HCT116 (cell line): Measurements from ENCODE around the gene CIAO1. TPM values are rescaled to one million over a fixed set of nuclear protein-coding genes. Genes with fewer than 3 reads are reported as not detected.

Source experiments
- ATAC-seq: fragments of 200-7000 bp; cut with Tn5 transposase; 2 replicates; pipeline ENCODE4 v1.9.1; 2020; ENCODE audit warnings: mild to moderate bottlenecking, moderate library complexity
- BruUV-seq: library from RNA; stranded (reverse); fragments of 400-500 nt; replicated peaks from 2 replicates; lab custom pipeline; 2021; lab: Mats Ljungman, UMichigan
- CTCF ChIA-PET: fragments of 300-600 bp; sonication (Branson Sonifier 250); formaldehyde crosslinking; loops from one replicate; lab custom pipeline; 2021; ENCODE audit warnings: antibody characterized with exemption; lab: Charles Lee
- POLR2A ChIA-PET: fragments of 300-600, 350-600 bp; sonication (Branson Sonifier 250); formaldehyde crosslinking; loops from one replicate; lab custom pipeline; 2021; ENCODE audit warnings: antibody characterized with exemption; lab: Charles Lee
- RAD21 ChIA-PET, 2 experiments: fragments of 300-600 bp; sonication (Branson Sonifier 250); formaldehyde crosslinking; loops; one replicate each; lab custom pipeline; 2023; ENCODE audit warnings: low total read pairs in 2 of 2; ENCODE audit not compliant: uncharacterized antibody in 2 of 2, unreplicated experiment in 2 of 2, low non-redundant PET in 1 of 2; lab: Charles Lee
- DNase-seq: peaks from one replicate; pipeline ENCODE4 v3.0.0-alpha.2; 2010; ENCODE audit warnings: low read depth, low spot score
- H2AFZ ChIP-seq: fragments of 200-600 bp; shearing (Covaris generic), sonication (generic); 2 replicates; pipeline ENCODE4 v1.6.1; 2017; ENCODE audit warnings: low read depth, mixed run types, mixed read lengths, antibody characterized with exemption, low read length; ENCODE audit not compliant: poor library complexity, severe bottlenecking
- H3K27ac ChIP-seq: 2 replicates; pipeline ENCODE4 v1.5.1; 2012; ENCODE audit warnings: low read depth, low read length
- H3K27me3 ChIP-seq: fragments of 200-600 bp; sonication (generic); 2 replicates; pipeline ENCODE4 v1.6.1; 2016; ENCODE audit warnings: mixed run types, low read length, mixed read lengths; ENCODE audit not compliant: insufficient read depth
- H3K36me3 ChIP-seq, 2 experiments: fragments of 200-500 bp in 1 of 2; fragments of 200-600 bp in 1 of 2; sonication (Bioruptor generic) in 1 of 2; sonication (generic) in 1 of 2; 2 replicates each; pipeline versions ENCODE4 v1.5.1 to v1.6.1; 2014 to 2016; ENCODE audit warnings: low read length in 2 of 2, inconsistent platforms in 1 of 2, mixed read lengths in 1 of 2, mixed run types in 1 of 2; ENCODE audit not compliant: insufficient read depth in 2 of 2, control insufficient read depth in 1 of 2
- H3K4me1 ChIP-seq, 2 experiments: fragments of 200-600 bp in 1 of 2; sonication (generic) in 1 of 2; 2 replicates each; pipeline versions ENCODE4 v1.5.1 to v1.6.1; 2012 to 2017; ENCODE audit warnings: low read length in 2 of 2, inconsistent platforms in 1 of 2, mild to moderate bottlenecking in 1 of 2, mixed read lengths in 1 of 2, mixed run types in 1 of 2, moderate library complexity in 1 of 2; ENCODE audit not compliant: insufficient read depth in 2 of 2, control insufficient read depth in 1 of 2
- H3K4me2 ChIP-seq: fragments of 200-600 bp; sonication (generic); 2 replicates; pipeline ENCODE4 v1.6.1; 2017; ENCODE audit warnings: mixed run types, low read length, mixed read lengths
- H3K4me3 ChIP-seq, 2 experiments: fragments of 200-600 bp in 1 of 2; sonication (generic) in 1 of 2; replicated peaks in 1 of 2; 2 replicates each; pipeline ENCODE4 v1.5.1; 2011 to 2016; ENCODE audit warnings: low read length in 2 of 2, control low read depth in 1 of 2, low read depth in 1 of 2, mild to moderate bottlenecking in 1 of 2, mixed read lengths in 1 of 2, mixed run types in 1 of 2
- H3K79me2 ChIP-seq: fragments of 200-600 bp; sonication (generic); 2 replicates; pipeline ENCODE4 v1.6.1; 2017; ENCODE audit warnings: mild to moderate bottlenecking, mixed run types, low read length, moderate library complexity, mixed read lengths; ENCODE audit not compliant: insufficient read depth
- H3K9ac ChIP-seq: fragments of 200-600 bp; sonication (generic); 2 replicates; pipeline ENCODE4 v1.6.1; 2016; ENCODE audit warnings: low read length, mixed read lengths
- H3K9me2 ChIP-seq: fragments of 200-600 bp; sonication (generic), shearing (Covaris generic); 2 replicates; pipeline ENCODE4 v1.6.1; 2017; ENCODE audit warnings: mixed run types, mild to moderate bottlenecking, moderate library complexity; ENCODE audit not compliant: insufficient read depth
- H3K9me3 ChIP-seq, 2 experiments: fragments of 200-500 bp in 1 of 2; fragments of 200-600 bp in 1 of 2; sonication (Bioruptor generic) in 1 of 2; sonication (generic) in 1 of 2; 2 replicates each; pipeline ENCODE4 v1.6.1; 2014 to 2017; ENCODE audit warnings: low read length in 2 of 2, mixed read lengths in 2 of 2, inconsistent platforms in 1 of 2, low read depth in 1 of 2, mild to moderate bottlenecking in 1 of 2, mixed run types in 1 of 2, moderate library complexity in 1 of 2; ENCODE audit not compliant: control insufficient read depth in 1 of 2, insufficient read depth in 1 of 2
- H4K20me1 ChIP-seq: fragments of 200-600 bp; sonication (generic), shearing (Covaris generic); 2 replicates; pipeline ENCODE4 v1.6.1; 2017; ENCODE audit warnings: mixed run types, mild to moderate bottlenecking, moderate library complexity; ENCODE audit not compliant: insufficient read depth
- CBX3 ChIP-seq: IDR thresholded peaks from 2 replicates; pipeline ENCODE4 v1.6.1; 2012; ENCODE audit warnings: low read depth
- CEBPB ChIP-seq: IDR thresholded peaks from 2 replicates; pipeline ENCODE4 v1.6.1; 2012; ENCODE audit warnings: low read depth
- EGR1 ChIP-seq: IDR thresholded peaks from 2 replicates; pipeline ENCODE4 v1.6.1; 2012; ENCODE audit warnings: low read depth
- EZH2 ChIP-seq: fragments of 200-600 bp; sonication (generic); IDR thresholded peaks from 2 replicates; pipeline ENCODE4 v1.6.1; 2017; ENCODE audit warnings: antibody characterized with exemption, mixed run types
- EZH2phosphoT487 ChIP-seq: fragments of 200-600 bp; IDR thresholded peaks from 2 replicates; pipeline ENCODE4 v1.6.1; 2018; ENCODE audit warnings: antibody characterized with exemption, borderline replicate concordance
- FOSL1 ChIP-seq: IDR thresholded peaks from 2 replicates; pipeline ENCODE4 v1.6.1; 2012; ENCODE audit warnings: low read depth
- POLR2A ChIP-seq: IDR thresholded peaks from 2 replicates; pipeline ENCODE4 v1.7.0; 2011; ENCODE audit warnings: borderline replicate concordance; ENCODE audit not compliant: insufficient read depth, insufficient read length; ENCODE audit errors: extremely low read depth
- SIN3A ChIP-seq: IDR thresholded peaks from 2 replicates; pipeline ENCODE4 v1.6.1; 2012; ENCODE audit warnings: low read depth
- SP1 ChIP-seq: IDR thresholded peaks from 2 replicates; pipeline ENCODE4 v1.6.1; 2012; ENCODE audit warnings: low read depth
- SRF ChIP-seq: IDR thresholded peaks from 2 replicates; pipeline ENCODE4 v1.6.1; 2012; ENCODE audit warnings: low read depth
- TCF7L2 ChIP-seq: IDR thresholded peaks from 2 replicates; pipeline ENCODE4 v1.7.0; 2011; ENCODE audit warnings: borderline replicate concordance, inconsistent platforms; ENCODE audit not compliant: insufficient read depth, insufficient read length; ENCODE audit errors: extremely low read depth
- YY1 ChIP-seq: IDR thresholded peaks from 2 replicates; pipeline ENCODE4 v1.6.1; 2011; ENCODE audit warnings: low read length, low read depth, moderate library complexity, mild to moderate bottlenecking; ENCODE audit not compliant: insufficient replicate concordance; ENCODE audit errors: extremely low read depth
- ZFX ChIP-seq: fragments of 450-650 bp; IDR thresholded peaks from 2 replicates; pipeline ENCODE4 v1.6.1; 2017
- intact Hi-C: fragments of 100-400 bp; cut with micrococcal nuclease; formaldehyde crosslinking; loops from 2 replicates; pipeline ENCODE4 v1.10.0; 2022
- total RNA-seq: library from RNA; stranded (reverse); gene quantifications from one replicate; pipeline ENCODE4 v1.2.1, GENCODE V29; 2021; ENCODE audit not compliant: unreplicated experiment
- TF ChIP-seq, protein P1 (sequence below): IDR thresholded peaks from 2 replicates; pipeline ENCODE4 v1.6.1; 2012

Gene CIAO1
- total RNA-seq, 1 experiment from 2014 or later = 76.8 TPM

DNA sequence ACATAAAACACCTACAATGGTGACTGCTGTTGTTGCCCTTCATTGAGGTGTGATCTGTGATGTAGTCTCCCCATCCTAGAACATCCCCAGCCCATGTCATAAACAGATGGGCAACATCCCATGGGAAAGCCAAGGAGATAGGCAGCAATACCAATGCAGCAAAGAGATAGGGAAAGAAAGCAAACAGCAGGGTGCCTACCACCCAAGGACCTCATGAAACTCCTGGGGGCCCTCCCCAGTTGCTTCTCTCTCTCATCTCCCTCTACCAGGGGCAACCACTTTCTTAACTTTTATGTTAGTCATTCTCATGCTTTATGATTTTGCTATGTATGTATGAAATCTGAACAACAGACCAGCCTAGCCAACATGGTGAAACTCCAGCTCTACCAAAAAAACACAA lies 51.0 kb downstream of the CIAO1 start:
- ChIA-PET CTCF (no interaction called here), RAD21 (no interaction called here), POLR2A (no interaction called here)
- no peaks in the 10 kb centered on the region for H3K9me2 ChIP-seq
- H2AFZ ChIP-seq = no peak overlapping the region
- no peaks in the 10 kb centered on the region for H4K20me1 ChIP-seq
- H3K79me2 ChIP-seq = no peaks in the 10 kb centered on the region
- TF ChIP-seq POLR2A (no peak), SP1 (no peak), EZH2phosphoT487 (no peak), ZFX (no peak), FOSL1 (no peak), TCF7L2 (no peak), CBX3 (no peak)
- H3K9me3 ChIP-seq = no peaks in the 10 kb centered on the region; a peak in 1 of 4 replicates
- no peaks in the 10 kb centered on the region for H3K27me3 ChIP-seq
- no peaks in the 10 kb centered on the region for H3K36me3 ChIP-seq
- peaks cover 1 to 29% of the 10 kb centered on the region in 2 experiments for H3K4me1 ChIP-seq
- H3K4me2 ChIP-seq = no peak overlapping the region
- no peak overlapping the region for H3K9ac ChIP-seq
- ATAC-seq (no peak), DNase-seq (no peak)
- intact Hi-C loops = no loop called here
- no peak overlapping the region for H3K4me3 ChIP-seq
- BruUV-seq = no TSS peak
- H3K27ac ChIP-seq = no peak overlapping the region

DNA sequence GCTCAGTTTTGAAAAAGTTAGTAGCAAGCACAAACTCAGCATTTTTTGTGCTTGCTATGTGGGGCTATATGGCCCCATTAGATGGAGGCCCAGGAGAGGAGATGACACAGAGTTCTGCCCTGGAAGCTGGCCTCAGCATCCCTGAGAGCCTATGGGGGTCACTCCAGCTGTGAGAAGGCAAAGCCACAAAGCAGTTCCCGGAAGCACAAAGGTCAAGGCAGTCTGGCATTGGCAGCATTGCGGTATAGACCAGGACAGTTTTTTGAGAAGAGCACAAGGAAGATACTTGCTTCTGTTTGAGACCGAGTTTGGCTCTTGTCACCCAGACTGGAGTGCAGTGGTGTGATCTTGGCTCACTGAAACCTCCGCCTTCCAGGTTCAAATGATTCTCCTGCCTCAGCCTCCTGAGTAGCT lies 51.6 kb downstream of the CIAO1 start:
- Histone ChIP-seq H3K9ac (no peak overlapping the region), H2AFZ (no peak overlapping the region), H3K9me3 (no peaks in the 10 kb centered on the region; a peak in 1 of 4 replicates), H3K27me3 (no peaks in the 10 kb centered on the region), H4K20me1 (no peaks in the 10 kb centered on the region), H3K79me2 (no peaks in the 10 kb centered on the region), H3K4me1 (peaks cover 6 to 33% of the 10 kb centered on the region in 2 experiments), H3K36me3 (no peaks in the 10 kb centered on the region), H3K9me2 (no peaks in the 10 kb centered on the region), H3K4me3 (no peak overlapping the region), H3K27ac (no peak overlapping the region), H3K4me2 (no peak overlapping the region)
- ATAC-seq (no peak), DNase-seq (no peak)
- no TSS peak for BruUV-seq
- RAD21 ChIA-PET = no interaction called here
- intact Hi-C loops = no loop called here
- no peak for TF ChIP-seq EGR1
- no peak for TF ChIP-seq TCF7L2
- no peak for TF ChIP-seq EZH2
- no peak for TF ChIP-seq YY1
- no peak for TF ChIP-seq SRF
- no peak for TF ChIP-seq CBX3
- TF ChIP-seq SP1 = no peak
- no peak for TF ChIP-seq SIN3A
- no peak for TF ChIP-seq ZFX
- TF ChIP-seq, protein P1, sequence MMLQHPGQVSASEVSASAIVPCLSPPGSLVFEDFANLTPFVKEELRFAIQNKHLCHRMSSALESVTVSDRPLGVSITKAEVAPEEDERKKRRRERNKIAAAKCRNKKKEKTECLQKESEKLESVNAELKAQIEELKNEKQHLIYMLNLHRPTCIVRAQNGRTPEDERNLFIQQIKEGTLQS = no peak
- TF ChIP-seq POLR2A = no peak
- TF ChIP-seq CEBPB = no peak
- CTCF ChIA-PET = no interaction called here
- POLR2A ChIA-PET = no interaction called here
